ENCODE results near the gene OR1D2. TPM values are rescaled to one million over a fixed set of nuclear protein-coding genes. Genes with fewer than 3 reads are reported as not detected.
A peak's percentile ranks its signal among the peaks of the same experiment; 100 is the strongest.
"Not testable (repeated sequence)": the region's sequence is repeated elsewhere in the genome, so short reads cannot be mapped to it uniquely, and the experiment has no call there.

The OR1D2 gene, protein sequence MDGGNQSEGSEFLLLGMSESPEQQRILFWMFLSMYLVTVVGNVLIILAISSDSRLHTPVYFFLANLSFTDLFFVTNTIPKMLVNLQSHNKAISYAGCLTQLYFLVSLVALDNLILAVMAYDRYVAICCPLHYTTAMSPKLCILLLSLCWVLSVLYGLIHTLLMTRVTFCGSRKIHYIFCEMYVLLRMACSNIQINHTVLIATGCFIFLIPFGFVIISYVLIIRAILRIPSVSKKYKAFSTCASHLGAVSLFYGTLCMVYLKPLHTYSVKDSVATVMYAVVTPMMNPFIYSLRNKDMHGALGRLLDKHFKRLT
- not detected in 2 replicates for total RNA-seq

DNA sequence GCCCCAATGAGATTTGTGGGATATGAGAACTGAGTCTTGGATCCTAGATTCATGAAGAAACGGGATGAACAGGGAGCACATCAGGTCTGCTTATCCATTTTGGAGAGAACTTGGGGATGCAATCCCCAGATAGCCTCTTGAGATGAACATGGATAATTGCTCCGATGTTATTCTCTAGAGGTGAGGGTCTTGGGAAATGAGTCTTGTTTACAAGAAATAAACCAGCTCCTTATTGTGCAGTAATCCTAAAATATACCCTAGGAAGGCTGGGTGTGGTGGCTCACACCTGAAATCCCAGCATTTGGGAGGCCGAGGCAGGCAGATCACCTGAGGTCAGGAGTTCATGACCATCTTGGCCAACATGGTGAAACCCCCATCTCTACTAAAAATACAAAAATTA lies at the start of gene OR1D2:
TSS of gene OR1D2 (minus strand) at position 101 of the 400 bp plus-strand sequence. CDS start 11,426 bp downstream, outside the sequence.
- no peak within 1 kb of the TSS for H3K4me3 ChIP-seq (ENCODE audit: low read depth, low read length)
- DNase-seq (ENCODE audit: low read depth): no peak
- TF ChIP-seq, protein P1, sequence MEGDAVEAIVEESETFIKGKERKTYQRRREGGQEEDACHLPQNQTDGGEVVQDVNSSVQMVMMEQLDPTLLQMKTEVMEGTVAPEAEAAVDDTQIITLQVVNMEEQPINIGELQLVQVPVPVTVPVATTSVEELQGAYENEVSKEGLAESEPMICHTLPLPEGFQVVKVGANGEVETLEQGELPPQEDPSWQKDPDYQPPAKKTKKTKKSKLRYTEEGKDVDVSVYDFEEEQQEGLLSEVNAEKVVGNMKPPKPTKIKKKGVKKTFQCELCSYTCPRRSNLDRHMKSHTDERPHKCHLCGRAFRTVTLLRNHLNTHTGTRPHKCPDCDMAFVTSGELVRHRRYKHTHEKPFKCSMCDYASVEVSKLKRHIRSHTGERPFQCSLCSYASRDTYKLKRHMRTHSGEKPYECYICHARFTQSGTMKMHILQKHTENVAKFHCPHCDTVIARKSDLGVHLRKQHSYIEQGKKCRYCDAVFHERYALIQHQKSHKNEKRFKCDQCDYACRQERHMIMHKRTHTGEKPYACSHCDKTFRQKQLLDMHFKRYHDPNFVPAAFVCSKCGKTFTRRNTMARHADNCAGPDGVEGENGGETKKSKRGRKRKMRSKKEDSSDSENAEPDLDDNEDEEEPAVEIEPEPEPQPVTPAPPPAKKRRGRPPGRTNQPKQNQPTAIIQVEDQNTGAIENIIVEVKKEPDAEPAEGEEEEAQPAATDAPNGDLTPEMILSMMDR (conservative IDR thresholded peaks at IDR 0.05; ENCODE audit: low read depth, low read length): no peak

- H3K4me3 ChIP-seq (ENCODE audit: low read depth, low read length): not testable (repeated sequence)
These were observed 33.3 kb upstream of the OR1D2 start for GRCh38 chr17:3137494-3137893.

DNA sequence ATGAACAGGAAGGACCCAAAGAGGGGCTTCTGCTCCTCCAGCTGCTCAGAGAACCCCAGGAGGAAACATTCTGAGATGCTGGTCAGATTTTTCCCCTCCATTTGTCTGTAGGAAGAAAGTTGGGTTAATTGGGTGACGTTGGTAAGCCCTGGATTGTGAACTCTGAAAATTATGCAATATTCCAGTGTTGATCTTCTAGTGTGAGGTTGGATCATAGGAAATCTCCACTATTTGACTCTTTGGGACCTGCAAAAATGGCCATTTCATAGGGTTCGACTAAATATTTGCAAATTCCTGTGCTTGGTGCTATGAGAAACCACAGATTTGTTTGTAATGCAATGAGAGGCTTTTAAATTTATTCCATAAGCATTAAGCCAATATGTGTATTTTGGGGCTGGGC lies 23.2 kb upstream of the OR1D2 start, which contains the start of gene OR1G1:
TSS of gene OR1G1 (minus strand) at position 101 of the 400 bp plus-strand sequence. CDS start at position 101, 0 bp downstream.
- no peak within 1 kb of the TSS for H3K4me3 ChIP-seq (ENCODE audit: low read depth, low read length)
- DNase-seq (ENCODE audit: low read depth): no peak
- TF ChIP-seq, protein P1 (conservative IDR thresholded peaks at IDR 0.05; ENCODE audit: low read depth, low read length): no peak

More at GRCh38 chr17:3137494-3137893, 33.3 kb upstream of the OR1D2 start:
- DNase-seq (ENCODE audit: low read depth): not testable (repeated sequence)

DNA sequence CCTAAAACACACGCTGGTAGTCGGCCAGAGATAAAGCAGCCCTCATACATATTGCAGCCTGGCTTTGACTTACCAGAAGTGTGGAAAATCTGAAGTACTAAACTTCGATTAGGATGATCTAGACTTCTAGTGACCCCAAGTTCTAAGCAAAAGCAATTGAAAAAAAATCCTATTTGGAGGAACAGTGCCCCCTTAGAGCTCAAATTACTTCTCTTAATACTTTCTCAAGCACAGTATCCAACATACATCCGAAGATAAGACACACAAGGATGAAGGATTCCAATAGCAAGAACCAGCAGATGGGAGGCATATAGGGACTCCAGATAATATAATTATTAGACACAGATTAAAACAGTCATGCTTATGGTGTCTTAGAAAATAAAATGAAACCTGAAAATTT lies 30.4 kb downstream of the OR1D2 start:
- H3K4me3 ChIP-seq (ENCODE audit: low read depth, low read length); DNase-seq (ENCODE audit: low read depth): not testable (repeated sequence)

GRCh38 chr17:3065192-3065591 lies 39.0 kb downstream of the OR1D2 start:
- not testable (repeated sequence) for H3K4me3 ChIP-seq (ENCODE audit: low read depth, low read length); DNase-seq (ENCODE audit: low read depth)

GRCh38 chr17:3063507-3063906 lies 40.7 kb downstream of the OR1D2 start, which contains the start of gene OR1D5:
OR1D5 (minus strand) TSS chr17:3063607; CDS start chr17:3063607, 0 bp downstream.
- H3K4me3 ChIP-seq (ENCODE audit: low read depth, low read length); DNase-seq (ENCODE audit: low read depth): not testable (repeated sequence)

- not testable (repeated sequence) for DNase-seq (ENCODE audit: low read depth)
These were observed 41.3 kb downstream of the OR1D2 start for GRCh38 chr17:3062824-3063377.

GRCh38 chr17:3054868-3055267 lies 49.4 kb downstream of the OR1D2 start:
- H3K4me3 ChIP-seq (ENCODE audit: low read depth, low read length); DNase-seq (ENCODE audit: low read depth): not testable (repeated sequence)

More at GRCh38 chr17:3062824-3063377, 41.3 kb downstream of the OR1D2 start:
- not testable (repeated sequence) for H3K4me3 ChIP-seq (ENCODE audit: low read depth, low read length)

- TF ChIP-seq, protein P1 (conservative IDR thresholded peaks at IDR 0.05; ENCODE audit: low read depth, low read length): no peak
- no peak for DNase-seq (ENCODE audit: low read depth)
- H3K4me3 ChIP-seq (ENCODE audit: low read depth, low read length): peak overlapping the region; percentile 83
These were observed 54.4 kb downstream of the OR1D2 start for GRCh38 chr17:3049705-3050295.
